ENCODE measurements around the gene LAIR2.

DNA sequence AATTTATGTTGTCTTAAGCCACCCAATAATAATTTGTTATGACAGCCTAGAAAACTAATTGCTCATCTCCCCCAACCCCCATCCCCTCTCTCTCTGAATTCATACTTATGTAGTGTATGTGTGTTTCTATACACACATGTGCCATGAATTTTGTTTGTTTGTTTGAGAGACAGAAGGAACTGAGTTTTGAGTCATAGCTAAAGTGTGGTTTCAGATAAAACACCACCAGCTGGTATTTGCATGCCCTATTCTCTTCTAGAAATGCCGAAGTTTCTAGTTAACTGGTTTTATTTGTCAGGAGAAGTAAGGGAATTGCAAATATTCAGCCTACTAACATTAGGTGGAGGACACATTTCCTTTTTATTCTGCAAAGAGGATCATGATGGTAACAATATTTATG lies 53.6 kb downstream of the LAIR2 start:
- TF ChIP-seq, protein P1, sequence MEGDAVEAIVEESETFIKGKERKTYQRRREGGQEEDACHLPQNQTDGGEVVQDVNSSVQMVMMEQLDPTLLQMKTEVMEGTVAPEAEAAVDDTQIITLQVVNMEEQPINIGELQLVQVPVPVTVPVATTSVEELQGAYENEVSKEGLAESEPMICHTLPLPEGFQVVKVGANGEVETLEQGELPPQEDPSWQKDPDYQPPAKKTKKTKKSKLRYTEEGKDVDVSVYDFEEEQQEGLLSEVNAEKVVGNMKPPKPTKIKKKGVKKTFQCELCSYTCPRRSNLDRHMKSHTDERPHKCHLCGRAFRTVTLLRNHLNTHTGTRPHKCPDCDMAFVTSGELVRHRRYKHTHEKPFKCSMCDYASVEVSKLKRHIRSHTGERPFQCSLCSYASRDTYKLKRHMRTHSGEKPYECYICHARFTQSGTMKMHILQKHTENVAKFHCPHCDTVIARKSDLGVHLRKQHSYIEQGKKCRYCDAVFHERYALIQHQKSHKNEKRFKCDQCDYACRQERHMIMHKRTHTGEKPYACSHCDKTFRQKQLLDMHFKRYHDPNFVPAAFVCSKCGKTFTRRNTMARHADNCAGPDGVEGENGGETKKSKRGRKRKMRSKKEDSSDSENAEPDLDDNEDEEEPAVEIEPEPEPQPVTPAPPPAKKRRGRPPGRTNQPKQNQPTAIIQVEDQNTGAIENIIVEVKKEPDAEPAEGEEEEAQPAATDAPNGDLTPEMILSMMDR (IDR thresholded peaks at IDR 0.05), result no peak
- no peak for TF ChIP-seq FOSL2 (IDR thresholded peaks at IDR 0.05)
- TF ChIP-seq FOSL2 (CRISPR knock-in tag; IDR thresholded peaks at IDR 0.05), result no peak
- TF ChIP-seq, protein P2, sequence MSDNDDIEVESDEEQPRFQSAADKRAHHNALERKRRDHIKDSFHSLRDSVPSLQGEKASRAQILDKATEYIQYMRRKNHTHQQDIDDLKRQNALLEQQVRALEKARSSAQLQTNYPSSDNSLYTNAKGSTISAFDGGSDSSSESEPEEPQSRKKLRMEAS (IDR thresholded peaks at IDR 0.05), result no peak
- no peak for TF ChIP-seq MAFK (IDR thresholded peaks at IDR 0.05; ENCODE audit: partially characterized antibody)
- TF ChIP-seq NFE2L2 (conservative IDR thresholded peaks at IDR 0.05; ENCODE audit: low read length), result no peak
- TF ChIP-seq, protein P3, sequence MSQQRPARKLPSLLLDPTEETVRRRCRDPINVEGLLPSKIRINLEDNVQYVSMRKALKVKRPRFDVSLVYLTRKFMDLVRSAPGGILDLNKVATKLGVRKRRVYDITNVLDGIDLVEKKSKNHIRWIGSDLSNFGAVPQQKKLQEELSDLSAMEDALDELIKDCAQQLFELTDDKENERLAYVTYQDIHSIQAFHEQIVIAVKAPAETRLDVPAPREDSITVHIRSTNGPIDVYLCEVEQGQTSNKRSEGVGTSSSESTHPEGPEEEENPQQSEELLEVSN (IDR thresholded peaks at IDR 0.05; ENCODE audit: borderline replicate concordance, low read depth), result no peak
- no peak for TF ChIP-seq POLR2AphosphoS2 (conservative IDR thresholded peaks at IDR 0.05; ENCODE audit: low read length)
- no peak for TF ChIP-seq RAD21 (conservative IDR thresholded peaks at IDR 0.05 in 1 of 2, IDR thresholded peaks at IDR 0.05 in 1 of 2)
- no peak for TF ChIP-seq ZFP36 (IDR thresholded peaks at IDR 0.05; ENCODE audit: borderline replicate concordance, partially characterized antibody)
- TF ChIP-seq SMC3 (IDR thresholded peaks at IDR 0.05), result no peak
